ENCODE results near the gene PPFIBP2. TPM values are rescaled to one million over a fixed set of nuclear protein-coding genes. Genes with fewer than 3 reads are reported as not detected.

PPFIBP2 gene
- total and polyA plus RNA-seq, 12 donors: 6.4 to 40.7 (median 21.4) TPM

DNA sequence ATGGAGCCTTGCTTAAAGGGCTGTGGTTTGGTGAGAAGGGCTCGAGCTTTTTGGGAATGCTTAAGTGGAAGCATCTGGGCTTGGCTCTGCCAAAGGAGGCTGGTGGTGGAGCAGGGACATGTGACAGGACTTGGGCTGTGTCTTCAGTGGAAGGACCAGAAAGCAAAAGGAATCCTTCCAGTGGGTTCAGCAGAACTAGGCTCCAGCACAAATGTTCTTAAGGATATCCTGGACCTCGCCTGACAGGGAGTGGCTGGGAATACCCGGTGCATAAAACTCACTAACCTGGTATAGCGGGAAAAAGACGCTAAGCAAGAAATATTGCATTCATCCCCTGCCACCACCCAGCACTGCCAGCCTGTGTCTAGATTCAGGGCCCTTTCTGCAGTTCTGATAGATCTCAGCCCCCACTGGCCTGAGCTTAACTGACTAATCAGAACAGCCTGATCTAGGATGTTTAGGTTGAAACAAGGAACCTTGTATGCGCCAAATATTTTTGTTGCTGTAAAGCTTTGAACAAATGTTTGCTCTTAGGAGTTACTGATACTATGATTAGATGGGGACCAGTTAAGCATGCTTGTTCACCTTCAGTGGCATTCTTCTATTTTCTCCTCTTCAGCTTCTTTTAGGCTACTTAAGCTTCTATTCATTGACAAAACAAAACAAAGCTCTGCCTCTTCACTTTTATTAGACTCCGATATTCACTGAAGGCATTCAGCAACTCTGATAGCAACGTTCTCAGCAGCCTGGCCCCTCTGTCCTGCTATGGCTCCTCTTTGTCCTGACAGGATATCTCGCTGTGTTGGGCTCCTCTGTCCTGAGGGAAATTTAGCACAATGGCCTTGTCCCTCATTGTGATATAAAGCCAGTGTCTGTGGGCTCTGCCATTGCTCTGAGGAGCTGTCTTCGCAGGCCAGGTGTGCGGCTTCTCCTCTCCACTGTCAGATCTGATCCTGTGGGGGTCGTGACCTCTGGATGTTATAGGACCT is 25.0 kb downstream of the PPFIBP2 start:
- WGBS, 2 donors: 75 to 82% methylated on average over 12 of the region's 12 CpGs
- Histone ChIP-seq H3K27ac (no peak overlapping the region), H3K27me3 (no peaks in the 10 kb centered on the region), H3K9me3 (no peaks in the 10 kb centered on the region), H3K36me3 (no peaks in the 10 kb centered on the region), H3K4me1 (peaks cover 3 to 33% (median 12%) of the 10 kb centered on the region in 9 donors), H3K4me3 (no peak overlapping the region)
- TF ChIP-seq, protein P1, sequence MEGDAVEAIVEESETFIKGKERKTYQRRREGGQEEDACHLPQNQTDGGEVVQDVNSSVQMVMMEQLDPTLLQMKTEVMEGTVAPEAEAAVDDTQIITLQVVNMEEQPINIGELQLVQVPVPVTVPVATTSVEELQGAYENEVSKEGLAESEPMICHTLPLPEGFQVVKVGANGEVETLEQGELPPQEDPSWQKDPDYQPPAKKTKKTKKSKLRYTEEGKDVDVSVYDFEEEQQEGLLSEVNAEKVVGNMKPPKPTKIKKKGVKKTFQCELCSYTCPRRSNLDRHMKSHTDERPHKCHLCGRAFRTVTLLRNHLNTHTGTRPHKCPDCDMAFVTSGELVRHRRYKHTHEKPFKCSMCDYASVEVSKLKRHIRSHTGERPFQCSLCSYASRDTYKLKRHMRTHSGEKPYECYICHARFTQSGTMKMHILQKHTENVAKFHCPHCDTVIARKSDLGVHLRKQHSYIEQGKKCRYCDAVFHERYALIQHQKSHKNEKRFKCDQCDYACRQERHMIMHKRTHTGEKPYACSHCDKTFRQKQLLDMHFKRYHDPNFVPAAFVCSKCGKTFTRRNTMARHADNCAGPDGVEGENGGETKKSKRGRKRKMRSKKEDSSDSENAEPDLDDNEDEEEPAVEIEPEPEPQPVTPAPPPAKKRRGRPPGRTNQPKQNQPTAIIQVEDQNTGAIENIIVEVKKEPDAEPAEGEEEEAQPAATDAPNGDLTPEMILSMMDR (IDR thresholded peaks at IDR 0.05): no peak
- peak in 7 of 8 donors; percentile 15 to 38 (median 31) for ATAC-seq
- intact Hi-C loops (cut with DNase I): no loop called here
- DNase-seq: no peak

DNA sequence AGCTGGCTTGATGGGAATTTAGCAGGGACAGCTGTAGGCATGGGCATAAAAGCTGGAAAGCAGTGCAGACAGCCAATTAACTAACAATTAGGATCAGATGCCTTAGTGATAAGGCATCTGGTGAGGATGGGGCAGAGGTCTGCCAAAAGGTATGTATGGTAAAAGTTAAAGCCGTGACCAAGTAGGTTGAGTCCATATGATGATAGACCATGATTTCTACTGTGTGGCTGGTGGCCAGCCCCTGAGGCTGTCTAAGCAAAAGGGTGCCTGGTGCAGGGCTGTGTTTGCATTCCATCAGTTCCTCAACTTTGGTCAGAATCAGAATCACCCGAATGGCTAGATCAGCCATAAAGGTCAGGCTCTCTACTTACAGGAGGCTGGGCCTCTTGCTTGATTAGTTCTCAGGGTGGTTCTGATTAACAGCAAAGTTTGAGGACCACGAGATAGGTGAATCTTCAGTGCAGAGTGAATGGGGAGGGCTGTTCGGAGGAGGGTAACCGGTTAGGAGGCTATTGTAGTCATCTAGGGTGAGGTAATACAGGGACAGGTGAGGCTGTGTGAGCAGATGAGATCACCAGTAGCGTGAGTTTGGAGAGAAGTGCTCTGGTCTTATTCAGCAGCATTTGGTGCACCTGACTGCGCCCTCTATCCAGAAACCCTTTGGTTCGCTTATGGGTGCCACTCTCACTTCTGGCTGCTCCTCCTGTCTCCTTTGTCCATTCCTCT is 27.2 kb downstream of the PPFIBP2 start:
- ATAC-seq (no peak), DNase-seq (no peak)
- no peaks in the 10 kb centered on the region for H3K36me3 ChIP-seq
- 91 to 94% methylated on average over 8 of the region's 8 CpGs for WGBS, 2 donors
- peaks cover 0 to 29% (median 12%) of the 10 kb centered on the region in 9 donors for H3K4me1 ChIP-seq
- H3K9me3 ChIP-seq: no peaks in the 10 kb centered on the region
- no peak overlapping the region for H3K27ac ChIP-seq
- TF ChIP-seq, protein P1 (IDR thresholded peaks at IDR 0.05): no peak
- H3K27me3 ChIP-seq: no peaks in the 10 kb centered on the region
- intact Hi-C loops (cut with DNase I): loop anchor here in 1 of 10 donors (10.0 kb wide), 1 partner anchor 446 kb away; no protein-coding TSS in a partner anchor
- no peak overlapping the region for H3K4me3 ChIP-seq

DNA sequence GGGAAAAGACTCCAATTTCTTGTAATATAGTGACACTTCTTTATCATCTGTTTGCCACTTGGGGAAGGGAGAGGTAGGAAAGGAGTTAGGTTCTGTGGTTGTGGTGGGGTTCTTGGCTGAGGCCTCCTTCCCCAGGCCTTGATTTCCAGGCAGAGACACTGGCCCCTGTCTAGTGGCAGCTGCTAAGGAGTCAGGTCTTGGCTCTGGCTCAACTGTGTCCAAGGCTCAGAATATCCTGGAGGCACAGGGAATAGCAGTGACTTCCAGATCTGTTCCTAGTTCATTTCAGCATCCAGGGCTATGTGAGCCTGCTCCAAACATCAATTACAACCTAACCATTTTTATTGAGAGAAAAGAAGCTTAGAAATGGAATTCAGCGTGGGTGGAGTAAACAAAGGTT is 29.5 kb downstream of the PPFIBP2 start:
- WGBS, 2 donors: 96 to 98% methylated on average over 1 of the region's 1 CpG
- Histone ChIP-seq H3K9me3 (no peaks in the 10 kb centered on the region), H3K4me3 (no peak overlapping the region), H3K4me1 (peaks cover 0 to 21% (median 8%) of the 10 kb centered on the region in 9 donors), H3K27ac (no peak overlapping the region), H3K27me3 (no peaks in the 10 kb centered on the region), H3K36me3 (no peaks in the 10 kb centered on the region)
- intact Hi-C loops (cut with DNase I): loop anchor here in 1 of 10 donors (10.0 kb wide), 1 partner anchor 449 kb away; no protein-coding TSS in a partner anchor
- ATAC-seq (peak in 2 of 8 donors; percentile 63 to 70), DNase-seq (no peak)
- TF ChIP-seq, protein P1 (IDR thresholded peaks at IDR 0.05): no peak

DNA sequence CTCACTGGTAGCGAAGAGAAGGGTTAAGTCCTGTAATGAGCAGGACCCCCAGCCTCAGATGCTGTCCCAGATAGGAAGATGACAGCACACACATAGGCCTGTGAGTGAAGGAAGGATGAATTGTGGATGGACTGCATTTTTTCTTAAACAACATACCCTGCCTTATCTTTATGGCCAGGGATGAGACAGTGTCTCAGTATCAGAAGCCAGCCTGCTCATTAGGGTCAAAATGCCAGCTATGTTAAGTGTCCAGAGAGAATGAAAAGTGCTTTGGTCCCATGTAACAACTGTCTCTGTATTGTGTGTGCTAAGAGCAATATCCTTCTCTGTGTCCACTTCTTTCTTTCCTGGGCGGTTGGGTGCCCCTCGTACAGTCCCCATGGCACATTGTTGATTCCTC is 30.2 kb downstream of the PPFIBP2 start:
- intact Hi-C loops (cut with DNase I): loop anchor here in 1 of 10 donors (10.0 kb wide), 1 partner anchor 449 kb away; no protein-coding TSS in a partner anchor
- no peak overlapping the region for H3K4me3 ChIP-seq
- peaks cover 0 to 14% (median 8%) of the 10 kb centered on the region in 9 donors for H3K4me1 ChIP-seq
- ATAC-seq: no peak
- H3K27me3 ChIP-seq: no peaks in the 10 kb centered on the region
- no peaks in the 10 kb centered on the region for H3K9me3 ChIP-seq
- H3K36me3 ChIP-seq: no peaks in the 10 kb centered on the region
- WGBS, 2 donors: 82 to 94% methylated on average over 3 of the region's 3 CpGs
- no peak for DNase-seq
- TF ChIP-seq, protein P1 (IDR thresholded peaks at IDR 0.05): no peak
- H3K27ac ChIP-seq: no peak overlapping the region

All from heart right ventricle (tissue), 16 donors.